Activated T-helper 17 cell treated with anti-CD3 and anti-CD28 coated beads, Interleukin-2, amount 50 U/mL, for 72 hours (primary cell): ENCODE data around the gene CPSF4. TPM values are rescaled to one million over a fixed set of nuclear protein-coding genes. Genes with fewer than 3 reads are reported as not detected.
"Not testable (repeated sequence)": the region's sequence is repeated elsewhere in the genome, so short reads cannot be mapped to it uniquely, and the experiment has no call there.

Source experiments
- ATAC-seq: fragments of 150-1000 bp; cut with Tn5 transposase; replicated peaks from 2 replicates; pipeline ENCODE4 v1.10.0; 2021; ENCODE audit warnings: mild to moderate bottlenecking, moderate library complexity
- H3K27ac Mint-ChIP-seq: one replicate; pipeline ENCODE4 v1.8.0; 2022; ENCODE audit warnings: mixed read lengths
- H3K27me3 Mint-ChIP-seq: one replicate; pipeline ENCODE4 v1.8.0; 2022; ENCODE audit warnings: mixed read lengths
- H3K36me3 Mint-ChIP-seq: one replicate; pipeline ENCODE4 v1.8.0; 2022; ENCODE audit warnings: low read depth, mild to moderate bottlenecking, mixed read lengths
- H3K4me1 Mint-ChIP-seq: one replicate; pipeline ENCODE4 v1.8.0; 2022; ENCODE audit warnings: mixed read lengths
- H3K4me3 Mint-ChIP-seq: one replicate; pipeline ENCODE4 v1.8.0; 2022; ENCODE audit warnings: mild to moderate bottlenecking, mixed read lengths
- H3K9me3 Mint-ChIP-seq: one replicate; pipeline ENCODE4 v1.8.0; 2022; ENCODE audit warnings: mixed read lengths
- total RNA-seq, 2 donors: library from RNA; stranded (reverse); gene quantifications; one replicate each; pipeline ENCODE4 v1.2.3, GENCODE V29; 2022

Gene CPSF4
- total RNA-seq, 2 donors from 2014 or later: 36.8 to 38.9 TPM

- no peak for ATAC-seq
- Mint-ChIP-seq H3K4me3 (no peak overlapping the region), H3K36me3 (peaks cover 90% of the 10 kb centered on the region), H3K27ac (peak overlapping the region; percentile 31), H3K27me3 (no peaks in the 10 kb centered on the region), H3K4me1 (peaks cover 39% of the 10 kb centered on the region), H3K9me3 (no peaks in the 10 kb centered on the region)
Measured at GRCh38 chr7:99402854-99403253, 35.9 kb upstream of the CPSF4 start.

- no peaks in the 10 kb centered on the region for H3K27me3 Mint-ChIP-seq
- H3K9me3 Mint-ChIP-seq: no peaks in the 10 kb centered on the region
- H3K4me1 Mint-ChIP-seq: peaks cover 30% of the 10 kb centered on the region
- peak overlapping the region; percentile 37 for H3K27ac Mint-ChIP-seq
- H3K4me3 Mint-ChIP-seq: no peak overlapping the region
- ATAC-seq: no peak
- H3K36me3 Mint-ChIP-seq: peaks cover 90% of the 10 kb centered on the region
Measured at GRCh38 chr7:99403764-99404163, 35.0 kb upstream of the CPSF4 start.

- H3K27me3 Mint-ChIP-seq: no peaks in the 10 kb centered on the region
- H3K9me3 Mint-ChIP-seq: no peaks in the 10 kb centered on the region
- peak overlapping the region; percentile 37 for H3K27ac Mint-ChIP-seq
- no peak for ATAC-seq
- no peak overlapping the region for H3K4me3 Mint-ChIP-seq
- H3K36me3 Mint-ChIP-seq: peaks cover 90% of the 10 kb centered on the region
- peaks cover 28% of the 10 kb centered on the region for H3K4me1 Mint-ChIP-seq
Measured at GRCh38 chr7:99404235-99404976, 34.3 kb upstream of the CPSF4 start.

GRCh38 chr7:99404977-99405320 lies 33.8 kb upstream of the CPSF4 start:
- no peak overlapping the region for H3K27ac Mint-ChIP-seq
- no peaks in the 10 kb centered on the region for H3K27me3 Mint-ChIP-seq
- no peak overlapping the region for H3K4me3 Mint-ChIP-seq
- H3K9me3 Mint-ChIP-seq: no peaks in the 10 kb centered on the region
- no peak for ATAC-seq
- peaks cover 90% of the 10 kb centered on the region for H3K36me3 Mint-ChIP-seq
- peaks cover 28% of the 10 kb centered on the region for H3K4me1 Mint-ChIP-seq

- ATAC-seq: no peak
- Mint-ChIP-seq H3K27me3 (no peaks in the 10 kb centered on the region), H3K4me1 (peaks cover 30% of the 10 kb centered on the region), H3K27ac (peak overlapping the region; percentile 98), H3K9me3 (no peaks in the 10 kb centered on the region), H3K4me3 (peak overlapping the region; percentile 94), H3K36me3 (peaks cover 90% of the 10 kb centered on the region)
Measured at GRCh38 chr7:99406557-99406956, 32.2 kb upstream of the CPSF4 start.

- Mint-ChIP-seq H3K27ac (peak overlapping the region; percentile 98), H3K27me3 (no peaks in the 10 kb centered on the region), H3K4me3 (peak overlapping the region; percentile 94), H3K36me3 (peaks cover 90% of the 10 kb centered on the region), H3K4me1 (peaks cover 28% of the 10 kb centered on the region), H3K9me3 (no peaks in the 10 kb centered on the region)
- ATAC-seq: peak; percentile 31
Measured at GRCh38 chr7:99407872-99408378, 30.8 kb upstream of the CPSF4 start.

GRCh38 chr7:99408379-99409191 lies 30.2 kb upstream of the CPSF4 start, which contains the start of the genes BUD31 and PDAP1:
BUD31 (plus strand) TSS chr7:99408969; CDS start chr7:99411093, 2,124 bp downstream.
PDAP1 (minus strand) TSS chr7:99408597; CDS start chr7:99408548, 49 bp downstream.
- H3K27ac Mint-ChIP-seq: peak within 1 kb of the TSS; percentile 98
- peak; percentile 91 for ATAC-seq
- H3K27me3 Mint-ChIP-seq: no peaks in the 10 kb centered on the region
- H3K4me1 Mint-ChIP-seq: peaks cover 24% of the 10 kb centered on the region
- peak within 1 kb of the TSS; percentile 94 for H3K4me3 Mint-ChIP-seq
- H3K36me3 Mint-ChIP-seq: peaks cover 90% of the 10 kb centered on the region
- no peaks in the 10 kb centered on the region for H3K9me3 Mint-ChIP-seq

GRCh38 chr7:99409192-99409572 lies 29.6 kb upstream of the CPSF4 start:
- Mint-ChIP-seq H3K4me3 (peak overlapping the region; percentile 94), H3K27ac (peak overlapping the region; percentile 98), H3K27me3 (no peaks in the 10 kb centered on the region), H3K9me3 (no peaks in the 10 kb centered on the region), H3K36me3 (peaks cover 90% of the 10 kb centered on the region), H3K4me1 (peaks cover 20% of the 10 kb centered on the region)
- peak; percentile 25 for ATAC-seq

- ATAC-seq: no peak
- Mint-ChIP-seq H3K27ac (peak overlapping the region; percentile 98), H3K36me3 (peaks cover 90% of the 10 kb centered on the region)
Measured at GRCh38 chr7:99409806-99410205, 28.9 kb upstream of the CPSF4 start.

GRCh38 chr7:99410635-99411034 lies 28.1 kb upstream of the CPSF4 start:
- Mint-ChIP-seq H3K4me3 (peak overlapping the region; percentile 94), H3K4me1 (peaks cover 24% of the 10 kb centered on the region), H3K27ac (peak overlapping the region; percentile 98), H3K27me3 (no peaks in the 10 kb centered on the region), H3K36me3 (peaks cover 90% of the 10 kb centered on the region), H3K9me3 (no peaks in the 10 kb centered on the region)
- no peak for ATAC-seq

More at GRCh38 chr7:99409806-99410205, 28.9 kb upstream of the CPSF4 start:
- H3K4me3 Mint-ChIP-seq: peak overlapping the region; percentile 94
- H3K9me3 Mint-ChIP-seq: no peaks in the 10 kb centered on the region
- no peaks in the 10 kb centered on the region for H3K27me3 Mint-ChIP-seq
- H3K4me1 Mint-ChIP-seq: peaks cover 19% of the 10 kb centered on the region

GRCh38 chr7:99415513-99416127 lies 23.1 kb upstream of the CPSF4 start:
- not testable (repeated sequence) for H3K27me3 Mint-ChIP-seq, H3K9me3 Mint-ChIP-seq, H3K4me3 Mint-ChIP-seq, H3K4me1 Mint-ChIP-seq, ATAC-seq
- peak overlapping the region; percentile 77 for H3K27ac Mint-ChIP-seq
- peaks cover 100% of the 10 kb centered on the region for H3K36me3 Mint-ChIP-seq

GRCh38 chr7:99418260-99418659 lies 20.5 kb upstream of the CPSF4 start:
- Mint-ChIP-seq H3K4me1 (peaks cover 5% of the 10 kb centered on the region), H3K36me3 (peaks cover 96% of the 10 kb centered on the region), H3K9me3 (no peaks in the 10 kb centered on the region), H3K4me3 (no peak overlapping the region), H3K27me3 (no peaks in the 10 kb centered on the region), H3K27ac (no peak overlapping the region)
- no peak for ATAC-seq

- H3K27me3 Mint-ChIP-seq: no peaks in the 10 kb centered on the region
- no peak overlapping the region for H3K4me3 Mint-ChIP-seq
- H3K4me1 Mint-ChIP-seq: peaks cover 5% of the 10 kb centered on the region
- H3K9me3 Mint-ChIP-seq: no peaks in the 10 kb centered on the region
- ATAC-seq: no peak
- H3K27ac Mint-ChIP-seq: peak overlapping the region; percentile 19
- peaks cover 85% of the 10 kb centered on the region for H3K36me3 Mint-ChIP-seq
Measured at GRCh38 chr7:99419323-99420021, 19.3 kb upstream of the CPSF4 start.

GRCh38 chr7:99420213-99420612 lies 18.5 kb upstream of the CPSF4 start:
- ATAC-seq: no peak
- Mint-ChIP-seq H3K4me1 (peaks cover under 1% of the 10 kb centered on the region), H3K9me3 (no peaks in the 10 kb centered on the region), H3K36me3 (peaks cover 84% of the 10 kb centered on the region), H3K27ac (peak overlapping the region; percentile 19), H3K4me3 (no peak overlapping the region), H3K27me3 (no peaks in the 10 kb centered on the region)
